Transverse colon (tissue), 4 donors: ENCODE results near the gene SYNCRIP. TPM values are rescaled to one million over a fixed set of nuclear protein-coding genes. Genes with fewer than 3 reads are reported as not detected.

Source experiments
- DNase-seq: peaks from one replicate; pipeline ENCODE4 v3.0.0-alpha.2; 2019
- H3K27ac ChIP-seq, 4 donors: fragments of 200-600 bp; sonication (generic); 2 replicates each; pipeline ENCODE4 v1.5.1; 2016 to 2018; ENCODE audit warnings: inconsistent platforms in 4 of 4
- H3K27me3 ChIP-seq: fragments of 200-600 bp; sonication (generic); 2 replicates; pipeline ENCODE4 v1.5.1; 2017; ENCODE audit warnings: inconsistent platforms
- H3K36me3 ChIP-seq, 4 donors: fragments of 200-600 bp; sonication (generic); 2 replicates each; pipeline ENCODE4 v1.5.1; 2017 to 2019; ENCODE audit warnings: inconsistent platforms in 4 of 4
- H3K4me1 ChIP-seq, 4 donors: fragments of 200-600 bp; sonication (generic); 2 replicates each; pipeline ENCODE4 v1.5.1; 2017 to 2020; ENCODE audit warnings: inconsistent platforms in 4 of 4
- H3K4me3 ChIP-seq, 4 donors: fragments of 200-600 bp; sonication (generic); 1 replicate in 1 of 4; 2 replicates in 3 of 4; pipeline versions ENCODE4 v1.5.1 to v1.6.1; 2017 to 2019; ENCODE audit warnings: inconsistent platforms in 4 of 4
- H3K9me3 ChIP-seq, 2 donors: fragments of 200-600 bp; sonication (generic); 2 replicates each; pipeline ENCODE4 v1.5.1; 2017 to 2019; ENCODE audit warnings: inconsistent platforms in 2 of 2
- CTCF ChIP-seq, 5 experiments: fragments of 200-600 bp in 3 of 5; fragments of 450-650 bp in 2 of 5; sonication (generic) in 3 of 5; IDR thresholded peaks; 1 replicate in 2 of 5; 2 replicates in 3 of 5; pipeline ENCODE4 v1.5.1; 2016 to 2017; ENCODE audit warnings: antibody characterized with exemption in 5 of 5, inconsistent platforms in 3 of 5, mild to moderate bottlenecking in 2 of 5, moderate library complexity in 1 of 5
- EP300 ChIP-seq: sonication (generic); formaldehyde crosslinking; IDR thresholded peaks from one replicate; pipeline ENCODE4 v1.6.1; 2017; ENCODE audit warnings: antibody characterized with exemption, low read depth
- POLR2A ChIP-seq: fragments of 450-650 bp; IDR thresholded peaks from one replicate; pipeline ENCODE4 v1.6.1; 2016; ENCODE audit warnings: antibody characterized with exemption, mild to moderate bottlenecking, moderate library complexity
- POLR2AphosphoS5 ChIP-seq, 3 donors: sonication (generic); formaldehyde crosslinking; IDR thresholded peaks; one replicate each; pipeline ENCODE4 v1.6.1; 2016; ENCODE audit warnings: antibody characterized with exemption in 3 of 3
- WGBS, 2 donors: methylation state at CpG; one replicate each; pipeline ENCODE4 v1.1.5; 2018; ENCODE audit warnings: low coverage in 1 of 2; 5-methylcytosine and 5-hydroxymethylcytosine counted together
- in situ Hi-C, 4 donors: fragments of 200-750 bp; cut with MboI; loops; one replicate each; pipeline versions ENCODE4 v1.15.0 to v1.15.1; 2017; ENCODE audit warnings: low sequenced_read_pairs in 3 of 4, low pct_ligation_motif_present in 1 of 4, low pct_unique_long_range_greater_than_20kb in 1 of 4
- intact Hi-C: fragments of 100-400 bp; cut with DNase I; formaldehyde crosslinking; loops from one replicate; pipeline ENCODE4 v1.15.1; 2023; ENCODE audit warnings: low total_unique reads
- total RNA-seq, 4 donors: library from RNA; depleted of rRNA; stranded (reverse); fragments of >200 nt; gene quantifications; one replicate each; pipeline ENCODE4 v1.1.0, GENCODE V29; 2016

The SYNCRIP gene
- total RNA-seq, 4 donors from 2014 or later: 27.7 to 84.8 (median 41.9) TPM

- no peaks in the 10 kb centered on the region for H3K27me3 ChIP-seq
- WGBS, 2 donors: 88 to 96% methylated on average over 2 of the region's 2 CpGs
- H3K4me1 ChIP-seq: peaks cover 0 to 8% (median 4%) of the 10 kb centered on the region in 4 donors
- in situ Hi-C loops (no loop called here), intact Hi-C loops (no loop called here)
- TF ChIP-seq CTCF (IDR thresholded peaks at IDR 0.05) (no peak), EP300 (no peak), POLR2A (no peak), POLR2AphosphoS5 (IDR thresholded peaks at IDR 0.05) (no peak)
- H3K27ac ChIP-seq: no peak overlapping the region
- peaks cover 0 to 33% (median 13%) of the 10 kb centered on the region in 4 donors for H3K36me3 ChIP-seq
- no peak overlapping the region for H3K4me3 ChIP-seq
- H3K9me3 ChIP-seq: no peaks in the 10 kb centered on the region
- DNase-seq: no peak
These were observed 32.3 kb downstream of the SYNCRIP start for GRCh38 chr6:85610182-85610895.

GRCh38 chr6:85602100-85602499, 40.6 kb downstream of the SYNCRIP start:
- in situ Hi-C loops (no loop called here), intact Hi-C loops (no loop called here)
- TF ChIP-seq POLR2A: no peak
- no peak for TF ChIP-seq CTCF (IDR thresholded peaks at IDR 0.05)
- TF ChIP-seq POLR2AphosphoS5 (IDR thresholded peaks at IDR 0.05): no peak
- TF ChIP-seq EP300: no peak
- DNase-seq: no peak
- no peaks in the 10 kb centered on the region for H3K9me3 ChIP-seq
- no peaks in the 10 kb centered on the region for H3K36me3 ChIP-seq
- no peak overlapping the region for H3K4me3 ChIP-seq
- no peaks in the 10 kb centered on the region for H3K4me1 ChIP-seq
- no peak overlapping the region for H3K27ac ChIP-seq
- H3K27me3 ChIP-seq: no peaks in the 10 kb centered on the region
- WGBS, 2 donors: 79 to 91% methylated on average over 4 of the region's 4 CpGs

- in situ Hi-C loops (no loop called here), intact Hi-C loops (no loop called here)
- no peaks in the 10 kb centered on the region for H3K36me3 ChIP-seq
- H3K9me3 ChIP-seq: no peaks in the 10 kb centered on the region
- DNase-seq: no peak
- WGBS, 2 donors: 89% methylated on average over 5 to 11 of the region's 11 CpGs
- no peak overlapping the region for H3K27ac ChIP-seq
- H3K27me3 ChIP-seq: no peaks in the 10 kb centered on the region
- TF ChIP-seq CTCF (IDR thresholded peaks at IDR 0.05): no peak
- TF ChIP-seq EP300: no peak
- TF ChIP-seq POLR2AphosphoS5 (IDR thresholded peaks at IDR 0.05): no peak
- TF ChIP-seq POLR2A: no peak
- peaks cover 0 to 2% (median 0%) of the 10 kb centered on the region in 4 donors for H3K4me1 ChIP-seq
- H3K4me3 ChIP-seq: no peak overlapping the region
These were observed 41.9 kb downstream of the SYNCRIP start for GRCh38 chr6:85600713-85601313.

- peak overlapping the region; percentile 67 to 91 (median 70) for H3K4me3 ChIP-seq
- no peaks in the 10 kb centered on the region for H3K27me3 ChIP-seq
- no peak for TF ChIP-seq POLR2AphosphoS5 (IDR thresholded peaks at IDR 0.05)
- 0 to 5% methylated on average over 7 to 33 of the region's 35 CpGs for WGBS, 2 donors
- DNase-seq: no peak
- no peaks in the 10 kb centered on the region for H3K36me3 ChIP-seq
- peak overlapping the region; percentile 94 to 99 (median 99) for H3K27ac ChIP-seq
- in situ Hi-C loops: loop anchor here in 1 of 4 donors (5.0 kb wide), 1 partner anchor 83 kb away; no protein-coding TSS in a partner anchor
- intact Hi-C loops: loop anchor here (10.0 kb wide), 1 partner anchor 80 kb away; no protein-coding TSS in a partner anchor
- H3K9me3 ChIP-seq: no peaks in the 10 kb centered on the region
- H3K4me1 ChIP-seq: peaks cover 12 to 36% (median 18%) of the 10 kb centered on the region in 4 donors
These were observed 48.3 kb downstream of the SYNCRIP start for GRCh38 chr6:85594197-85594930.
